HEK293T (cell line): ENCODE measurements around the gene FNDC3A.

ENCODE experiments used
- CTCF ChIA-PET: fragments of 350-600 bp; formaldehyde crosslinking; extraction: SDS; loops from one replicate; lab custom pipeline; 2021; ENCODE audit warnings: antibody characterized with exemption, inconsistent platforms; lab: Yijun Ruan, JAX
- POLR2A ChIA-PET: fragments of 350-600 bp; formaldehyde crosslinking; extraction: SDS; loops from one replicate; lab custom pipeline; 2020; ENCODE audit warnings: antibody characterized with exemption, inconsistent platforms; lab: Yijun Ruan, JAX
- DNase-seq: peaks from one replicate; pipeline ENCODE4 v3.0.0; 2012; ENCODE audit warnings: mixed read lengths; ENCODE audit errors: extremely low spot score
- ARNT ChIP-seq: fragments of 450-650 bp; IDR thresholded peaks from 2 replicates; pipeline ENCODE4 v1.6.1; 2017; ENCODE audit warnings: mild to moderate bottlenecking
- BHLHE40 ChIP-seq: fragments of 450-650 bp; IDR thresholded peaks from 2 replicates; pipeline ENCODE4 v1.6.1; 2016; ENCODE audit warnings: mild to moderate bottlenecking, moderate library complexity, borderline replicate concordance
- CTBP1 ChIP-seq: fragments of 450-650 bp; IDR thresholded peaks from 2 replicates; pipeline ENCODE4 v1.6.1; 2016; ENCODE audit warnings: borderline replicate concordance
- ELF4 ChIP-seq: fragments of 450-650 bp; IDR thresholded peaks from 2 replicates; pipeline ENCODE4 v1.6.1; 2017; ENCODE audit warnings: antibody characterized with exemption
- FOXA1 ChIP-seq: fragments of 450-650 bp; IDR thresholded peaks from 2 replicates; pipeline ENCODE4 v1.6.1; 2016; ENCODE audit warnings: mild to moderate bottlenecking
- FOXK2 ChIP-seq: fragments of 450-650 bp; IDR thresholded peaks from 2 replicates; pipeline ENCODE4 v1.6.1; 2016; ENCODE audit warnings: mild to moderate bottlenecking
- FOXM1 ChIP-seq: fragments of 450-650 bp; IDR thresholded peaks from 2 replicates; pipeline ENCODE4 v1.6.1; 2017; ENCODE audit warnings: mild to moderate bottlenecking, borderline replicate concordance
- HDGF ChIP-seq: fragments of 450-650 bp; IDR thresholded peaks from 2 replicates; pipeline ENCODE4 v1.6.1; 2017; ENCODE audit warnings: antibody characterized with exemption, borderline replicate concordance
- L3MBTL2 ChIP-seq: fragments of 450-650 bp; conservative IDR thresholded peaks from 2 replicates; pipeline ENCODE4 v1.6.1; 2016; ENCODE audit warnings: mild to moderate bottlenecking
- LEF1 ChIP-seq: fragments of 450-650 bp; IDR thresholded peaks from 2 replicates; pipeline ENCODE4 v1.6.1; 2017; ENCODE audit warnings: mild to moderate bottlenecking, borderline replicate concordance
- NFRKB ChIP-seq: fragments of 450-650 bp; IDR thresholded peaks from 2 replicates; pipeline ENCODE4 v1.6.1; 2016; ENCODE audit warnings: mild to moderate bottlenecking, moderate library complexity
- SP1 ChIP-seq: fragments of 450-650 bp; IDR thresholded peaks from 2 replicates; pipeline ENCODE4 v1.6.1; 2017
- SUZ12 ChIP-seq: fragments of 450-650 bp; IDR thresholded peaks from 2 replicates; pipeline ENCODE4 v1.6.1; 2016; ENCODE audit warnings: mild to moderate bottlenecking
- TARDBP ChIP-seq: fragments of 450-650 bp; IDR thresholded peaks from 2 replicates; pipeline ENCODE4 v1.6.1; 2016
- ZNF384 ChIP-seq: fragments of 450-650 bp; IDR thresholded peaks from 2 replicates; pipeline ENCODE4 v1.6.1; 2016
- TF ChIP-seq, protein P1 (sequence below): fragments of 450-650 bp; IDR thresholded peaks from 2 replicates; pipeline ENCODE4 v1.6.1; 2016

The FNDC3A gene

GRCh38 chr13:49020328-49020727 is 44.6 kb downstream of the FNDC3A start:
- POLR2A ChIA-PET: no interaction called here
- TF ChIP-seq BHLHE40 (no peak), CTBP1 (no peak), ARNT (no peak), ZNF384 (no peak), LEF1 (no peak), ELF4 (no peak), TARDBP (no peak), L3MBTL2 (no peak), HDGF (no peak), FOXM1 (no peak), NFRKB (no peak), SP1 (no peak), SUZ12 (no peak), FOXA1 (no peak), FOXK2 (no peak)
- TF ChIP-seq, protein P1, sequence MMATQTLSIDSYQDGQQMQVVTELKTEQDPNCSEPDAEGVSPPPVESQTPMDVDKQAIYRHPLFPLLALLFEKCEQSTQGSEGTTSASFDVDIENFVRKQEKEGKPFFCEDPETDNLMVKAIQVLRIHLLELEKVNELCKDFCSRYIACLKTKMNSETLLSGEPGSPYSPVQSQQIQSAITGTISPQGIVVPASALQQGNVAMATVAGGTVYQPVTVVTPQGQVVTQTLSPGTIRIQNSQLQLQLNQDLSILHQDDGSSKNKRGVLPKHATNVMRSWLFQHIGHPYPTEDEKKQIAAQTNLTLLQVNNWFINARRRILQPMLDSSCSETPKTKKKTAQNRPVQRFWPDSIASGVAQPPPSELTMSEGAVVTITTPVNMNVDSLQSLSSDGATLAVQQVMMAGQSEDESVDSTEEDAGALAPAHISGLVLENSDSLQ: no peak
- CTCF ChIA-PET: no interaction called here

GRCh38 chr13:49020940-49021553 is 45.3 kb downstream of the FNDC3A start:
- no peak for DNase-seq
- no peak for TF ChIP-seq FOXM1
- no peak for TF ChIP-seq LEF1
- TF ChIP-seq SUZ12: no peak
- TF ChIP-seq FOXA1: no peak
- no peak for TF ChIP-seq CTBP1
- TF ChIP-seq, protein P1: no peak
- TF ChIP-seq L3MBTL2: no peak
- TF ChIP-seq TARDBP: no peak
- no peak for TF ChIP-seq SP1
- ChIA-PET CTCF (no interaction called here), POLR2A (no interaction called here)

More at GRCh38 chr13:49020328-49020727, 44.6 kb downstream of the FNDC3A start:
- DNase-seq: no peak

GRCh38 chr13:49021953-49022352 is 46.2 kb downstream of the FNDC3A start:
- no peak for DNase-seq
- TF ChIP-seq LEF1 (no peak), TARDBP (no peak)
- POLR2A ChIA-PET: interaction anchor here (0.7 kb wide), 1 partner anchor 46 kb away, joined by 3 read pairs; the partner anchor contains the start of gene FNDC3A
- CTCF ChIA-PET: no interaction called here

DNA sequence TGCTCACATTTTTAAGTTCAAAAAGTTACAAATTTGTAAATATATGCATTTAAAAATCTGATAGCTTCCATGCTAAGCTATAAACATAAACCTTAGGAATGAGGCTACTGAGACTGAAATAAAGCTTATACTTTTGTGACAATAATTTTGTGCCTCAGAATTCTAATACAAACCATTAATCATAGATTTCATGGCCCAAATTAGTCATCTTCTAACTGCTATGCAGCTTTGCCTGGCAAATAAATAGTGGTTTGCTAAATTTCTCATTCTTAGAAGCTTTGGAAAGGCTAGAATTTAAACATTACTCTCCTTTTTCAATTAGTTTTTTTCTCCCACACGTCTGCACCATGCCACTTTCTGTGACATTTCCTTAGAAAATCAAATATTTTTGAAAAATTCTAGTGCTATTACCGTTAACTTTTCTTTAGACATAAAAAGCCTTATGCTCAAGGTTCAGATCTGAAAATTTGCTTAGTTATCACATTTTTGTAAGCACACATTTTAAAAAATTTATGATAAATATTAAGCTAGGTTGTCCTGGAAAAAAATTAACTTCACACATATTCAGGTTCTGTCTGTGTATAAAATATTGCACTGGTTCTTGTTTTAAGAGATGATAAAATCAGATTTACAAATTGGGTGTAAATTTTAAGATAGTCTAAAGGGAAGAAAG is 46.9 kb downstream of the FNDC3A start:
- CTCF ChIA-PET: no interaction called here

GRCh38 chr13:49023431-49023830 is 47.7 kb downstream of the FNDC3A start:
- POLR2A ChIA-PET: no interaction called here
- DNase-seq: no peak
- CTCF ChIA-PET: no interaction called here
- TF ChIP-seq ZNF384 (no peak), LEF1 (no peak), FOXA1 (no peak), HDGF (no peak), ELF4 (no peak), L3MBTL2 (no peak), FOXM1 (no peak), CTBP1 (no peak)

More for the DNA sequence above, 46.9 kb downstream of the FNDC3A start:
- DNase-seq: no peak
- POLR2A ChIA-PET: interaction anchor here (0.7 kb wide), 1 partner anchor 47 kb away, joined by 3 read pairs; the partner anchor contains the start of gene FNDC3A
- TF ChIP-seq FOXK2 (no peak), SP1 (no peak), L3MBTL2 (no peak), ZNF384 (no peak), LEF1 (no peak), HDGF (no peak), CTBP1 (no peak), NFRKB (no peak), ARNT (no peak), BHLHE40 (no peak)

DNA sequence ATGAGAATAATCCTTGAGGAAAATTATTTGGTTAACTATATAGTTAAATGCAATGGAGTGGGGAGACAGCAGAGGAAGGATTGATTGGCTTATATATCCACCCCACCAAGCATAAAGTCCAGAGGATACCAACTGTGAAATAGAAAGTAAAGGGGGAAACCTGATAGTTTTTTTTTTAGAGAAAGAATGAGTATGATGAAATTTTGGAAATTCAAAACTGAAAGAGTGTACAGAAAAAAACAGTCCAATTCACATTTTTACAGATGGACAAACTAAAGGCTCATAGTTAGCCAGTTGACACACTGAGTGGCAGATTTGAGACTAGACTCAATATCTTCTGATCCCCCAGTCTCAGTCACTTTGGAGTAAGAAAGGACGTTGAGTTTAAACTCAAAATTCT is 51.1 kb downstream of the FNDC3A start:
- ChIA-PET POLR2A (no interaction called here), CTCF (no interaction called here)
- no peak for DNase-seq
- no peak for TF ChIP-seq ELF4
- TF ChIP-seq BHLHE40: no peak
- no peak for TF ChIP-seq FOXA1
- no peak for TF ChIP-seq LEF1
- no peak for TF ChIP-seq CTBP1
- TF ChIP-seq TARDBP: no peak
- no peak for TF ChIP-seq ZNF384

GRCh38 chr13:49029570-49029969 is 53.9 kb downstream of the FNDC3A start:
- no peak for DNase-seq
- ChIA-PET POLR2A (no interaction called here), CTCF (no interaction called here)
- TF ChIP-seq BHLHE40 (no peak), CTBP1 (no peak), FOXM1 (no peak), ZNF384 (no peak), ELF4 (no peak), SUZ12 (no peak), LEF1 (no peak), L3MBTL2 (no peak), HDGF (no peak), SP1 (no peak), ARNT (no peak), TARDBP (no peak), FOXK2 (no peak), FOXA1 (no peak), NFRKB (no peak)
